GM12891 (cell line): ENCODE results near the gene PRG2.

Experiments
- POLR2A ChIP-seq: IDR thresholded peaks from 2 replicates; pipeline ENCODE4 v1.6.1; 2011; ENCODE audit warnings: low read depth, low read length, control low read depth
- POLR2AphosphoS5 ChIP-seq: IDR thresholded peaks from 2 replicates; pipeline ENCODE4 v1.6.1; 2011; ENCODE audit warnings: low read depth, low read length, control low read depth
- TAF1 ChIP-seq: IDR thresholded peaks from 2 replicates; pipeline ENCODE4 v1.6.1; 2011; ENCODE audit warnings: low read depth, low read length, control low read depth

DNA sequence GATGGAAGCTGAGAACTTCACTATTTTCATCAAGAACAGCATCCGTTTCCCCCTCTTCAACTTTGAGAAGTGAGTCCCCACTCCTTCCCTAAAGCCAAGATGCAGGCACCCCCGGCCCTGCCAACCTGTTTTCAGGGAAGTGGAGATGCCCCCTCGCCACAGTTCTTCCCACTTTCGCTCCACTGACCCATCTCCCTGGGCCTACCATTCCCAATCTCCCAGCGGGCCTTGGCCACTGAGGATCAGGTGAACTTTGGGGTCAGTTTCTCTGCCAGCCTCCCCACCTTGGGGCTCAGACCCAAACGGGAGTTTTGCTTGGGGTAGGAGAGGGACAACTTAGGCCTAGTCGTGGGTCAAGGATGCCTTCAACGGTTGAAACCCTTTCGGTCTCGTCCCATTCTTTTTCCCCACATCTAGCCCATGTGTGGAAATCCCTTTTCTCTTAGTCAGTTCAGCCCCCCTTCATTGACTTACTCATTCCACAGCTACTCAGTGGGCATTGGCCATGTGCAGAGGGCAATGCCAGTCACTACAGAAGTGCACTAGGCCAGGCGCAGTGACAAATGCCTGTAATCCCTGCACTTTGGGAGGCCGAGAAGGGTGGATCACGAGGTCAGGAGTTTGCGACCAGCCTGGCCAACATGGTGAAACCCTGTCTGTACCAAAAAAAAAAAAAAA, 41.7 kb downstream of the PRG2 start:
- TF ChIP-seq POLR2A (no peak), TAF1 (no peak), POLR2AphosphoS5 (no peak)
